HG03095 (cell line): ENCODE results near the gene YPEL2.

ENCODE experiments used
- ATAC-seq: cut with Tn5 transposase; IDR thresholded peaks from one replicate; pipeline ENCODE4 v1.9.1; 2021; ENCODE audit warnings: moderate library complexity; ENCODE audit not compliant: unreplicated experiment

Gene YPEL2

GRCh38 chr17:59428916-59429485 is 97.5 kb downstream of the YPEL2 start:
- ATAC-seq: no peak

DNA sequence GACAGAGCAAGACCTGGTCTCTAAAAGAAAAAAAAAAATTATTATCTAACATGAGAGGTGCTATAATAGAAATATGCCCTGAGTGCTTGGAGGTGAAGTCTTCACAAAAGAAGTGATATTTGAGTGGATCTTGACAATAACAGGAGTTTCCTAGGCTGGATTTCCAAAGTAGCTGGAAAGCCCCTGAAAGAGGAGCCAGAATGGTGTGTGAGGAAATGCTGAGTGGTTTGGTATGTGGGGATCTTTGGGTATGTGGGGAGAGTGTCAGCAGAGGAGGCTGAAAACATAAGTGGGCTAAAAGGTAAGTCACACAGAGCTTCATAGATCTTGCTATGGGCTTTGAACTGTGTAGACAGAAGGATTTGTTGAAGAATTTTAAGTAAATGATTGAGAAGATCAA is 100.1 kb downstream of the YPEL2 start:
- no peak for ATAC-seq

GRCh38 chr17:59432657-59433056 is 101.2 kb downstream of the YPEL2 start:
- no peak for ATAC-seq

- no peak for ATAC-seq
These were observed 102.1 kb downstream of the YPEL2 start for GRCh38 chr17:59433586-59433985.

DNA sequence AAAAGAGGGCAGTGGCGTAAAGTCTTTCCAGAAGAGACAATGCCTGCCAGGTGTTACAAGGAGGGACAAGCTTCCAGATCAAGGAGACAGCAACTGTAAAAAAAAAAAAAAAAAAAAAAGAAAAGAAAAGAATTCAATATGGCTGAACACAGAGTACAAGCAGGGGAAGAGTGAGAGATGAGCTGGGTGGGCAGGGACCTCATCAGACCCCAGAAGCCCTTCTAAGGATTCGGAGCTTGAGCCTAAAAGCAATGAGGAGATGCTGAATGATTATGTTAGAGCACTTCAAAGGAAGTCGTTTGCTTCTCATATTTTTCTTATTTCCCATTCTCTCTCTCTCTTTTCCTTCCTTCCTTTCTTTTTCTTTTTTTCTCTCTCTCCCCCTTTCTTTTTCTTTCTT is 103.0 kb downstream of the YPEL2 start:
- ATAC-seq: no peak

DNA sequence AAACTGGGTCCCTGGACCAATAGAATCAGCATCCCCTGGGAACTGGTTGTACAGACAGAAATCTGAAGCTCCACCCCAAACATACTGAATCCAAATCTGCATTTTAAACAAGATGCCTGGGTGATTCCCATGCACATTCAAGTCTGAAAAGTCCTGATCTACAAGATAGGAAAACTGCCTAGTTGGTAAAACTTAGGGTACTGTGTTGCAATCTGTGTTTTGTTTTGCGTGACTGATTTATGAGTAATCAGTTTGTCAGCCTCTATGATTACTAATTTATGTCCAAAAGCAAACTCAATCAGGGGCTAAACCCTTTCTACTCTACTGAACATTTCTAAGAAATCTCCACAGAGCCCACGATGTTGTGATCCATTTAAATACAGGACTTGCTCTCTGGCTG is 103.8 kb downstream of the YPEL2 start:
- ATAC-seq: no peak

- no peak for ATAC-seq
These were observed 105.4 kb downstream of the YPEL2 start for GRCh38 chr17:59436900-59437299.

GRCh38 chr17:59437791-59438281 is 106.4 kb downstream of the YPEL2 start:
- ATAC-seq: no peak

DNA sequence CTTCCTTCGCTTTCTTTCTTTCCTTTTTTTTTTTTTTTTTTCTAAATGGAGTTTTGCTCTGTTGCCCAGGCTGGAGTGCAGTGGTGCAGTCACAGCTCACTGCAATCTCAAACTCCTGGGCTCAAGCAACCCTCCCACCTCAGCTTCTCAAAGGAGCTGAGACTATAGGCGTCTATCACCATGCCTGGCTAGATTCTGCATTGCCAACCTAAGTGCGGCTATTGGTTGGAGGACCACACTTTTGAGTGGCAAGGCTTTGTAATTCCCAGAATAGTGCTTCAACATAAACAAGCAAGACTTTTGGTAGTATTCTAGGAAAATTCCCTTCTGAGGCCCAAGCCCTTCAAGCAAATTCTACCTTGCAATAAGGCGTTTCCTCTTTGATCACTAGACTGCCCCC is 107.8 kb downstream of the YPEL2 start:
- ATAC-seq: no peak

DNA sequence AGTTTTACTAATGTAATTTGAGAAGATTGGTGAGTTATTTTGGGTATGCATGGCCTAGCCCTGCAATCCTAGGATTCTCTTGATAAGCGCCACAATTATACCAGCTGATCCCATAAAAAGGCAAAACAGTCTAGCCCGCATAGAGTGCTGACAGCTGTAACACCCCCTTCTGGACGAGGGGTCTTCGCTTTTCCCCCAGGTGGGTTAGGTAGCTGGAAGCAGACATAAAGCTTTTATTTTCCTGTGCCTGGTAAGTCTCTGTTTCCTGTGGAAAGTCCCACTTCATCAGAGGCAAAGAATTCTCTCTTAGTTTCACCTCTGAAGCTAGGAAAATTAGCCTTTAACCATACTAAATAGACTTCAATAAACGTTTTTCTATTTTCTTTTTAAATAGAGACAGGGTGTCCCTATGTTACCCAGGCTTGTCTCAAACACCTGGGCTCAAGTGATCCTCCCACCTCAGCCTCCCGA is 108.3 kb downstream of the YPEL2 start:
- ATAC-seq: no peak

DNA sequence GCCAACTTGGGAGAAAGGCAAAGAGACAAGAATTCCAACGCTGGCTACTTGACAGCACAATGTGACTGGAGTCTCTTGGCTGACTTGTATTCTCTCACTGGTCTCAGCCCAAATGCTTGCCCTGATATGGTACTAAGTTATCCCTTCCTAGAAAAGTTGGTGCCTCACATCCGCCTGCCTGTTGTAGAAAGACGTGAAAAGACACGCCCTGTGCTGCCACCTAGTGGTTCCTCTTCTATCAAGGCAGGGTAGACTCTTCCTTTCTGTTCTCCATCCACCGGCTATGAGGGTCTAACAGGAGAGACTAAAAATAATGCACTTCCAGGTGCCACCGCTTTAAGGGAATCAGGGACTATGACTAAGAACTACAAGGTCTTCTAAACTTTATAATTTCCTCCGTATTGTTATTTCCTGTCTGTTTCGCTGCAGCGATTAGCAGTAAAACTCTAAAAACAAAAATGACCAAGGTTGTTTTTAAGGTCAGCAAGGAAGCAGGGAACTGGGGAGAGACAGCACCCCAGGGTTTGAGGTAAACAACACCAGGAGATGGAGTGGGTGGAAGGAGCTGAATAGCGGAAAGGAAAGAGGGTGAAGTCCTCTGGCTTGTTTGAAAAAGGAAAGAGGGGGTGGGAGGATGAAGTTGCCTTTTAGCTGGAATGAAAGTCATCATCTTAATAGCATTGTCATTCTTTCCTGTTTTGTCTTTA is 109.5 kb downstream of the YPEL2 start:
- no peak for ATAC-seq

GRCh38 chr17:59441464-59442096 is 110.1 kb downstream of the YPEL2 start:
- no peak for ATAC-seq

DNA sequence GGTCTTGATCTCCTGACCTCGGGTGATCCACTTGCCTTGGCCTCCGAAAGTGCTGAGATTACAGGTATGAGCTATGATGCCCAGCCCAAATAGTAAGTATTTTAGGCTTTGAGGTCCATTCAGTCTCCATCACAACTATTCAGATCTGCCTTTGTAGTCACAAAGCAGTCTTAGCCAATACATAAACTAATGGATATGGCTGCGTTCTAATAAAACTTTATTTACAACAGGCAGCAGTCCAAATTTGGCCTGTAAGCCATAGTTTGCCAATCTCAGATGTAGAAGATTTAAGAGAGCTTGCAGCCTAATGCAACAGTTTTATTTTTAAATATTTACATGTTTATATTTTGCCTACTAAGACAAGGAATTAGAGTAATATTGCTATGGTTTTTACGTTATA is 111.7 kb downstream of the YPEL2 start:
- ATAC-seq: no peak
